Right renal cortex interstitium (tissue), 3 donors: ENCODE data around the gene ADGRG2. TPM values are rescaled to one million over a fixed set of nuclear protein-coding genes. Genes with fewer than 3 reads are reported as not detected.
A peak's percentile ranks its signal among the peaks of the same experiment; 100 is the strongest.
"Not testable (repeated sequence)": the region's sequence is repeated elsewhere in the genome, so short reads cannot be mapped to it uniquely, and the experiment has no call there.

Source experiments
- DNase-seq, 3 donors: peaks; one replicate each; pipeline ENCODE4 v3.0.0-alpha.2; 2013; ENCODE audit warnings: low read depth in 3 of 3, low spot score in 2 of 3
- polyA plus RNA-seq, 3 donors: library from polyadenylated mRNA; unstranded; fragments of 120-200 nt; gene quantifications; one replicate each; pipeline ENCODE4 v1.2.1, GENCODE V29; 2013; ENCODE audit not compliant: insufficient read length in 3 of 3

The ADGRG2 gene
- polyA plus RNA-seq, 3 donors: 12.0 to 17.4 (median 15.3) TPM

DNA sequence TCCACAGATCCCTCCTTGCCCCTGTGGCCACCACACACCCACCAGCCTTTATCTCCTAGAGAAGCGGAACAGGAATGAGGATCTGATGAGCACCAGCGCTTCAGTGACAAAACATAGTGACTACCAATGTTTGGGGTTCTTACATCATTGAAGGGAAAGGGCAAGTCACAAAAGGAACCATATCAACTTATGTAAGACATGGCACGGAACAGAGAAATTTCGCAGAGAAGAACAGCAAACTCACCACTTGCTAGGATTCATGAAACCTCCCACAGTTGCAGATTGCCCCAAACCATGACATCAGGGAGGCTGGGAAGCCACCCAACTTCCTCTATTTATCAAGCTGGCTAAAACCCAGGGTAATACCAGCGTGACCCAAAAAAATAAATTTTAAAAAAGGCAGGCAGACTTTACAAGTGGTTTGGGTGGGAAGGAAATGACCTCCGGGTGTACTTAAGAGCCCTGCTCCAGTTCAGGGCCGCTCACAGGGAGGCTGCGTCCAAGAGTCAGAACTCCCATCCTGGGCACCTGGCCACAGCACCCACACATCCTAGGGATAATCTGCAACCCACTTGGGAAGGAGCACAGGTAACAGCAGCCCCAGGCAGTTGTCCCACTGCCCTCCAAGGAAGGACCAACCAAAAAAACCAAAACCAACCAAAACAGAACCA lies 36.0 kb downstream of the ADGRG2 start:
- no peak for DNase-seq

DNA sequence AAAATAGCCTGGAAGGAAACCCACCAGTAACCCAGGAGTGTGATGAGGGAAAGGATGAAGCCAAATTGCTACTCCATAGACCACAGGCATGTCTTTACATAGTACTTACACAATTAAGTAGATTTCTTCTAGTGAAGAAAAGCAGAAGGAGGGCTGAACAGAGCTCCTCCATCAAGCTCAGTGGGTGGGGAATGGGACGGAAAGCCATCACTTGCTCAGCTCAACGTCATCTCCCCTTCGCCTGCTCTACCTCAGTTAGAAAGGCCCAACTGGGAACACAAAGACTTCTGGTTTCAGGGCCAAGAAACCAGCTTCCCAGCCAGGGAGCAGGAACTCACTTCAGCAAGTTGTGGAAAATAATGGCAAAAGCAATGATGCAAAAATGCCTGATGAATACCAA lies 36.6 kb downstream of the ADGRG2 start:
- no peak for DNase-seq

DNA sequence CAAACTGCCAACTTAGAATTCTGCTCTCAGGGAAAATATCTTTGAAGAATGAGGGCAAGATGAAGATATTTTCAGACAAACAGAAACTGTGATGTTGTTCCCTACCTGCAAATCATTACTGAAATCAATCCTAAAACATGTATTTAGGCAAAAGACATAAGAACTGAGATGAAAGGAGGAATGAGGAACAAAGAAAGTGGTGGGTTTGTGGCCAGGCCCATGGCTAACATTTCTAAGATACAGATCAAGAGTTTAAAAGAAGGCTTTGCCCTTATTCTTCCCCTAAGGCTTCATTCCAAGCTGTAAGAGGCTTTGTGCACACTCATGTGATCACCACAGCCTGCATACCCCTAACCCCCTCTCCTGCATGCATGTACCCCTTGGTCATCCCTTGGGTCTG lies 46.5 kb downstream of the ADGRG2 start:
- DNase-seq: no peak

DNA sequence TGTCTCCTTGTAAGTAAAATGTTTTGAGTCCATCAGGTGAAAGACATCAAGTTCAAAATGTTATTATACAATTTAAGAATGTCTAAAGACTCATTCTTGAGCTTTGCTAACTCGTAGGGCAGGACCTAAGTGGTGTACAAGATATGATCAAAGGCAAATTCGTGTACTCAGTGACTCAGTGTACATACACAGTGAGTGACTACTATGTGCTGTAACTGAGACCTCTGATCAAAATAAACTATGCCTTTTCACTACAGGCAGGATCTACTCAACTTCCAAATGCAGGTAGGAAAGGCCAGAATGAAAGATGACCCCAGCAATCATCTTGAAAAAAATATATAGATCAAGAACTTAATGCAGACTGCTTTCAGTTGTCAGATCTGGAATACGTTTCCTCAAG lies 49.9 kb downstream of the ADGRG2 start:
- DNase-seq: no peak

DNA sequence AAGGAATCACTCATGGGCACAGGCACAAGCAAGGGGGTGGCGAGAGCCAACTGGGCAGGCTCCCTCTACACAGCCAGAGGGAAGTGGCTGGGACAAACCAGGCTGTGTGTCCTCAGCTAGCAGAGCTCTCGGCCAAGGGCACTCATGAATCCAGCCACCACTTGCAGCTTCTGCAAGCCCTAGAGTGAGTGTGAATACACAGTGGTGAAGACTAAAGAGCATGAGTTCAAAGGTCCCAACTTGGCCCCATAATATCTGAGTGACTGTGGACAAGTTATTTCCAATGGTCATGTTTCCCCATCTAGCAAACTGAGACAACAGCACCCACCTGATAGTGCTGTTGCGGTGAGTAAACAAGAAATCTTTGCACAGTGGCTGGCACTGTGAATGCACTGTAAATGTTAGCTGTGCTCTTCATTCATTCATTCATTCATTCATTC lies 51.7 kb downstream of the ADGRG2 start:
- no peak for DNase-seq

DNA sequence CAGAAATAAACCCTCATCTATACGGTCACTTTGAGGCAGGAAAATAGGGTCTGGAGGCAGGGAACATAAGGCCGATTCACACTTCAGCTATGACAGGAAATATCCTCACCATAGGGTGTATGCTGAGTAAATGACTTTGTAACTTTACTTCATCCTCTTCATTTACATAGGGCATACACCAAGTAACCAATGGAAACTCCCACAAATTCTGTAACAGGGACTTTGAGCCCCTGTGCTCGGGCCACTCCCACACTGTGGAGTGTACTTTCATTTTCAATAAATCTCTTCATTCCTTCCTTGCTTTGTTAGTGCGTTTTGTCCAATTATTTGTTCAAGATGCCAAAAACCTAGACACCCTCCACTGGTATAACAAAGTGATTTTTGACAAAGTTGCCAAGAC lies 55.3 kb downstream of the ADGRG2 start:
- not testable (repeated sequence) for DNase-seq

DNA sequence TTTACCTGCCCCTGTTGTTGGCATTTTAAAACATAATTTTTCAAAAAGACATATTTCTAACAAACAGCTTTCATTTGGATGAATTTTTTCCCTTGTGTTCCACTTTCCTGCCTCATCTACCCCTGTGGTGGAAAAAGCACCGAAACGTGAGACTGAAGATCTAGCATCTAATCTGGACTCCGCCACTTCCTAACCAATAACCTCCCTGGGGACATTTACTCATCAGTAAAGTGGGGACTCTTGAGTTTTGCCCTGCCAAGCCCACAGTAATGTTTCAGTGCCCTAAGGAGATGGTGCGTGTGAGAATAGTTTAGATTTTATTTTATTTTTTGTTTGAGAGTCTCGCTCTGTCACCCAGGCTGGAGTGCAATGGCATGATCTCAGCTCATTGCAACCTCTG lies 56.7 kb downstream of the ADGRG2 start:
- no peak for DNase-seq

DNA sequence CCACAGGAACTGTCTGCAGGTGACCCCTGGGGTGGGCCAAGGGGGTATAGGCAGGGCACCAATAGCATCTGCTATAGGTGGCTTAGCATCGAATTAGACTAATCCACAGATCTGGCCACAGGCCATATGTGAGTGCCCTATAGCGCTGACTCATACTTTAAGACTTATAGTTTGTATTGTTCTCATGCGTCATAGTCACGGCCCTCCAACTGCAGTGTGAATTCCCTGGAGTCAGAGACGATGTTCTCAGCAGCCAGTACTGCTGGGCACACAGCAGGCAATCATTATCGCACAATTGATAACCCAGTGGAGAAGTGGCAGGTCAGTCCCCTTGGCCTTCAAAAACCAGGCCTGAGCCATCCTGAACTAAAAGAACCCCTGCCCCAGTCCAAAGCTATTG lies 58.1 kb downstream of the ADGRG2 start:
- DNase-seq: no peak

DNA sequence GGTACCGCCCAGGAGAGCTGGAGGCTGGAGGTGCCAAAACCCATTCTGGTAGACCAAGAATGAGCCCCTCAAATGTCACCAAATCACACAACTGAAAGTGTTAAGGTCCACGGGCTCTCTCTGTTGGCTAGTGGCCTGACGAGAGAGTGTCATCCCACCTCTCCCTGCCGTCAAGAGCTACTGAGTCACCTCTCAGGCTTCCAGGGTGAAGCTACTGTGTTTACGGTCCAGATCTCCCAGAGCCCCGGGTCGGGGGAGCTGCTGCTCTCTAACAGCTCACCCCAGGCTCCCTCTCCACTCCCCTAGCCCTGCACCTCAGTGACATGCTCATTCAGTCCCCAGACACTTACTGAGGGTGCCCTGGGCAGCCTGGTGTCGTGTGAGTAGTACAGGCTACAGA lies 59.2 kb downstream of the ADGRG2 start:
- DNase-seq: no peak

DNA sequence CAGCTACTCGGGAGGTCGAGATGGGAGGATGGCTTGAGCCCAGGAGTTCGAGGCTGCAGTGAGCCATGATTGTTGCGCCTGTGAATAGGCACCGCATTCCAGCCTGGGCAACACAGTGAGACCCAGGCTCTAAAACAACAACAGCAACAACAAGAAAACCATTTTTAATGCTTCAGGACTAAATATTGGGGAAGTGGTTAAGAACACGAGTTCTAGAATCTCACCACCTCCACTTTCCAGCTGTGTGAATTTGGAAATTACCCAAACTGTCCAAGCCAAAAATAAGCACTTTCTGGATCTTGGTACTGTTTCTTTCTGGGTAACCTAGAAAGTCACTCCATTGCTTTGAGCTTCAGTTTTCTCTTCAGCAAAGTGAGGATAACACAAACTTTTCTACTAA lies 63.2 kb downstream of the ADGRG2 start:
- no peak for DNase-seq

DNA sequence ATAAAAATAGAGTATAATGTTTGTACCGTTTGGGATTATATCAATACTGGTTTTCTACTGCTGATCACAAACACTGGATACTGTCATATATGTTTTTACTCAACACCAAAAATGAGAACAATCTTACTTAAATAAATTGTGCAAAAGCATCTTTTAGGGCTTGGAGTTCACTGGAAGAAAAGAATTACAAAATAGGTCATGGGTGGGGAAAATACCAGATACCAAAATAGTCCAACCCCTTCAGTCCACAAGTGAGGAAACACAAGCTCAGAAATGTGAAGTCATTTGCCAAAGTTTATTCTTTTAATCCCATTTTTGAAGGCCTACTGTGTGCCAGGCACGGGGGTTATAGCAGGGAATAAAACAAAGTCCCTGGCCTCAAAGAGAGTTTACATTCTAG lies 64.4 kb downstream of the ADGRG2 start:
- DNase-seq: no peak

DNA sequence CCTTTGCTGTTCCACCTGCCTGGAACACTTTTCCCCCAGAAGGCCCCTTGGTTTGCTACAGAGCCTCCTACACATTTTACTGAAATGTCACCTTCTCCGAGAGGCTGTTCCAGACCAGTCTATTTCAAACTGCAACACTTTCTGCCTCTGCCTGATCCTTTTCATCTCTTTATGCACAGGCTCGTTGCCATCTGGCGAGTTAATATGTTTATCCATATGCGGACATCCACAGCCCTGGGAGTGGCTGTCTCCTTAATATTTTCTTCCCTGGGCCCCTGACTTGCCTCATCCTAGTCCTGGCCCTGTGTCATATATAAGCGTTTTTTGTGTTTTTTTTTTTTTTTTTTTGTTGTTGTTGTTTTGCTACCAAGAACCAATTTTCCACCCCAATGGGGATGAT lies 73.2 kb downstream of the ADGRG2 start:
- no peak for DNase-seq

DNA sequence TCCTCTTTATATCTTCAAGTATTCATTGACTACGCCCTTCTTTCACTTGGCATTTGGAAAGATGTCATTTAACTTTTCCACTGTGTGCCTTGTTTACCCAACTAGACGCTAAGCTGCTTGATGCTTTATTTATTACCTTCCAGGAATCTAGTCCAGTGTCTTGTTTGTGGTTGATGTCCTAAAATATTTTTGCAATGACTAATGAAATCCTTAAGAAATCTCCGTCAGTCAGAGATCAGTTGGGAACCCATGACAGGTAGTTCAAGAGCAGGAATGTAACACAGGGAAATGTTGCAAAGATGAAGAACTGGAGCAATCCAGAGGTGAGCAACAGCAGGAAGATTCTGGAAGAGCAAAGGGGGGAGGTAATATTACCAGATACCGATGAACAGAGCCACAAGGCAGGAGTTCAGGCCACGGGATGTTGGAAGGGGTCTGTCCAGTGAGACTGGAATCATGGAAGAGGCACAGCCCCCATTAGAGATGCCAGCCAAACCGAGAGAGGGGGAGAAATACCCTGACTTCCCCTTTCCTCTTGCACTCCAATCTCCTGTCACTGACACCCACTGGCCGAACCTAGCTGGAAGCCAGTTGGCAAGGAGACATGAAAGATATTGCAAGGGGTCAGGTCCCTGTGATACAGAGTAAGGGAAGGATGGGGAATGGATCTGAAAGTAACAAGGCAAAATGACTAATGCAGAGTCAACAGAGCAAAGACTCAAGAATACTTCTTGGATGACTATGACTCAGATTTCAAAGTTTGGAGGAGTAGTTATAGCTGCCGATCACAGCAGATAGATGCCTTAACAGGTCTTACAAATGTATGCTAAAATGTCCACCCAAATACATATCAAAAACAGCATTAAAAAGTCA lies 75.7 kb downstream of the ADGRG2 start:
- no peak for DNase-seq

DNA sequence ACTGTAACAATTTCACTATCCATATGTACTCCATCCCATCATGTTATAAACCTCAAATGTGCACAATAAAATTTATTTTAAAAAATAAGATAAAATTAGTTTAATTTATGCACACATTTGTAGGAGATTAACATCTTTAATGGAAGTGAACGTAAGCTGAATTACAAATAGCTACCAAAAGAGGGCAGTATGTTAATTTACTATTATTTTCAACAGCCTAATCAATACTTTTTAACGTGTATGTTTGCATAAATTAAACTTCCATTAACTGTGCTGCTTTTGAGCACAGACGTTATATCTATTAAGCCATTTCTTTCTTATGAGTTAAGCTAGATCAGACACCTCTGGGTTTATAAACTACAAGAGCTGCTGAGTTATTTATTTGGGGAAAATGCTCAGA lies 81.9 kb downstream of the ADGRG2 start:
- no peak for DNase-seq

DNA sequence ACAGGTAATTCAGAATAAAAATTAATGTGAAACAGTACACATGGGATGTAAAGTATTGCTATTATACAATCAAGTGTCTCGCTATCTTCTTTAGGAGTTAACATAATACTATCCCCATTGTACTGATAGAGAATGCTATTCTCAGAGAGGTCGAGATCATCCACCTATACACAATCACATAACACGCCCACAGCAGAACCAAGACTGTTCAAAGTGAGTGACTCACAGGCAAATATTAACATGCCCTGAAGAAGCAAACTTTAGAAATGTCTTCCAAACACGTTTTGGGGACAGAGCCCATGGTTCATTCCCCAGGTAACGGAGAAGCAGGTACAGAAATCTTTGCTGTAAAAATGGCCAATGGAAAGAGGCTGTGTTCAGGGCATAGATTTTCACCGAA lies 88.2 kb downstream of the ADGRG2 start:
- DNase-seq: no peak

DNA sequence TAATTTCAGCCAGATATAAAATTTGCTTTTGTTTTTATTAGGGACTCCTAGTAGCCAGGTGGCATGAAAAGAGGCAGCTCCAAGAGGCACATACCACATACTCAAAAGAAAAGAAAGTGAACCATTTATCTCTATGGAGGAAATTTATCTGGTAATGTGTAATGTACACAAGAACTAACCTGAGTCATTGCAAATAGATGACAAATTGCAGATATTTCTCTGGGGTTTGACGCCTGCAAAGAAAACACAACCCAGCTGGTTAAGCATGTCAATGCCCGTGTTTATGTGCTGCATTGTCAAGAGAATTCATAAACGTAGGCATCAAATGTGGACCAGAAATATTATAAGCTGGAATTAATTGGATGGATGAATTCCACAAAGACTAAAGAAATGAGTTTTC lies 91.5 kb downstream of the ADGRG2 start:
- no peak for DNase-seq

DNA sequence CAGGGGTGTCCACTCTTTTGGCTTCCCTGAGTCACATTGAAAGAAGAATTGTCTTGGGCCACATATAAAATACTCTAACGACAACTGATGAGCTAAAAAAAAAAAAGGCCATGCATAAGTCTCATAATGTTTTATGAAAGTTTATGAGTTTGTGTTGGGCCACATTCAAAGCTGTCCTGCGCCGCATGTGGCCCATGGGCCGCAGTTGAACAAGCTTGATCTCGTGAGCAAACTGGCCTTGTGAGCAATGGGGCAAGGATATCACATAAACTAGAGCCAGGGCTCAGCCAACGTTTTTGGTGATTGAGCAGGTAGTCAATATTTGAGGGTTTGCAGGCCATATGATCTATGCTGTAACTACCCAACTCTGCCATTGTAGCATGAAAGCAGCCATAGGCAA lies 93.7 kb downstream of the ADGRG2 start:
- DNase-seq: no peak

DNA sequence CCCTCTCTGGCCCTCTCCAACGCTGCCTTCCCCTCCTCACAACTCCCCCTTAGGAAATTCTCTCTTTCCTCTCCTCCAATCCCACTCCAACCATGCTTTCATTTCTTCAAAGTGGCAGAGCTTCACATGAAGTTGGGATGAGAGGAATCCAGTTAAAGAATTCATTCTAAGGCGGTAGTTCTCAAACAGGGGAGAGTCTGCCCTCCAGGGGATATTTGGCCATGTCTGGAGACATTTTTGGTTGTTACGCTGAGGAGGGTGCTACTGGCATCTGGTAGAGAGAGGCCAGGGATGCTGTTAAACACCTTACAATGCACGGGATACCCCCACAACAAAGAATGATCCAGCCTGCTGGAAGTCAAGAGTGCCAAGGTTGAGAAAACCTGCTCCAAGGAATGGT lies 97.9 kb downstream of the ADGRG2 start:
- no peak for DNase-seq

DNA sequence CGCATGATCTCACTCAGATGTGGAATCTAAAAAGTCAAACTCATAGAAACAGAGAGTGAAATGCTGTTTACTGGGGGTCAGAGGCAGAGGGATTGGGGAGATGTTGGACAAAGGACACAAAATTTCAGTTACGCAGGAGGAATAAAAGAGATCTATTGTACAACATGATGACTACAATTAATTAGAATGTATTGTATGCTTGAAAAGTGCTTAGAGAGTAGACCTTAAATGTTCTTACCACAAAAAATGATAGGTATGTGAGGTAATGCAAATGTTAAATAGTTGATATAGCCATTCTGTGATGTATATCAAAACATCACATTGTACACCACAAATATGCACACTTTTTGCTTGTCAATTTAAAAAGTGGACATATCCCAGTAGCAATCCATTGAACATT lies 102.3 kb downstream of the ADGRG2 start:
- DNase-seq: no peak

DNA sequence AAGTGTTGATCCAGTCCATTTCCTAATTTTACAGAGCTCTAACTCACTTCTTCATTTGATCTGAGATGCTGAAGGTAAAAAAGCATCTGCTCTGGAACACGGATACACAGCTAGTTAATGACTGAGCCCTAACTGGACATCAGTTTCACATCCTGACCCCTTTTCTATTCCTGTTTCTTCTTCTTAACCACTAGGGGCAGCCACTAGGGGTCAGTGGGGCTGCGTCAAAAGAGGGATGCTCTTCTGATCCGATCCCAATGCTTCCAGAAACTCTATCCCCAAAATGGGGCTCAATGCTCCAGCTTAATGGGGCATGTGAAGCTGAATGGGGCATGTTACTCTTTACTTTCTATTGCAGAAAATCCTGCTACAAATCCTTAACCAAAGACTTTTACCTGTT lies 105.0 kb downstream of the ADGRG2 start:
- peak in 1 of 3 donors; percentile 5 for DNase-seq

DNA sequence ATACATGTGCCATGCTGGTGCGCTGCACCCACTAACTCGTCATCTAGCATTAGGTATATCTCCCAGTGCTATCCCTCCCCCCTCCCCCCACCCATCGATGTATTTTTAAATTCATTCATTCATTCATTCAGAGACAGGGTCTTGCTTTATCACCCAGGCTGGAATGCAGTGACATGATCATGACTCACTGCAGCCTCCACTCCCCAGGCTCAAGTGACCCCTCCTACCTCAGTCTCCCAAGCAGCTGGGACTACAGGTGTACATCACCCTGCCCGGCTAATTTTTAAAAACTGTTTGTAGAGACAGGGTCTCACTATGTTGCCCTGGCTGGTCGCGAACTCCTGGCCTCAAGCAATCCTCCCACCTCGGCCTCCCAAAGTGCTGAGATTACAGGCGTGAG lies 105.7 kb downstream of the ADGRG2 start:
- not testable (repeated sequence) for DNase-seq

DNA sequence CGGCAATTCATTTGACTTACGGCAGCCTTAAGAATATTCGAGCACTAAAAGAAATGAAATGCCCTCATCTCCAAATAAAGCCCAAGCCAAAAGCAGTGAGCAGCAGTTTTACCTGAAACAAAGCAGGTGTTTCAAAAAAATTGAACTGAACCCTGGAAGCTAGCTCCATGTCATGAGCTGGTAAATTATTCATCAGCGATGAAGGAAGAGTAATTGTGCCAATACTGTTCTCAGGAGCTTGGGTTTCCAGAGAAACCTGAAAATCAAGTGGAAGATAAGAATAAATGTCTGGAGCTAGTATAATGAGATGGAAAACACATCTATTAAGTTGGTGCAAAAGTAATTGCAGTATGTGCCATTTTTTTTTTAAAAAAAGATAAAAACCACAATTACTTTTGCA lies 114.4 kb downstream of the ADGRG2 start:
- DNase-seq: no peak
